NCI-H526 (cell line): Measurements from ENCODE around the gene TCF7L2.

Experiments
- DNase-seq, 2 experiments: peaks; one replicate each; lab custom pipeline; 2025; lab: John Stamatoyannopoulos, UW

Gene TCF7L2

GRCh38 chr10:113000442-113000841 is 50.4 kb downstream of the TCF7L2 start:
- no peak for DNase-seq

- DNase-seq: no peak
These were observed 51.0 kb downstream of the TCF7L2 start for GRCh38 chr10:113000876-113001598.

- no peak for DNase-seq
These were observed 51.8 kb downstream of the TCF7L2 start for GRCh38 chr10:113001599-113002448.

DNA sequence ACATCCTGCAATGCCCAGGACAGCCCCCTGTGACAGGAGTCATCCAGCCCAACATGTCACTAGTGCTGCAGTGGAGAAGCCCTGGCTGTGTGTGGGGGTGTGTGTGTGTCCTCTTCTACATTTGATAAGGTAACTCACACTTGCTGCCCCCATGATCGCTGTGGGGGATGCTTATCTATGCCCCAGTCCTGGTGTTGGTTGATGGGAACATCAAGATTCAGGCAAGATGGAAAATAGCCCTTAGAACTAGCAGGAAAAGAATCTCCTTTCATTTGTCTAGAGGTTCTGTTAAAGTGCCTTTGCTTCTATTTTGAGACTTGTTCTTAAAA is 52.4 kb downstream of the TCF7L2 start:
- no peak for DNase-seq

GRCh38 chr10:113003052-113003451 is 53.0 kb downstream of the TCF7L2 start:
- peak; percentile 27 to 50 for DNase-seq

- no peak for DNase-seq
These were observed 54.1 kb downstream of the TCF7L2 start for GRCh38 chr10:113004069-113004618.

DNA sequence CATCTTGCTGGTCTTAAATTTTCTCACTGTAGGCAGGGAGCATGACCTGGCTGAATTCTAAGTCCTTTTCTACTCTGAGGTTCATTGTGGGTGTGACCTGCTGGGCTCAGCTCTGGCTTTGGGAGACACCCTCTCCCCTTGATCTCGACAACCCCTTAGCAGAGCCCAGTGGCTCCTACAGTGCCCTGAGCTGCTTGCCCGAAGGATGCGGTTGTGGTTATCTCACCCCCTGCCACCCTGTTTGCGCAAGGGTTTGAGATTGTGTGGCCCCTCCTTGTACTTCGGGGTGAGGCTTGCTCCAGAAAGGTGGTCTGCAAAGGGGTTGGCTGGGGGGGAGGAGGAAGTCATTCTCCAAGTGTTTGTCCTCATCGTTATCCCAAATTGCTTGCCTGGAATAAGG is 55.3 kb downstream of the TCF7L2 start:
- DNase-seq: no peak

DNA sequence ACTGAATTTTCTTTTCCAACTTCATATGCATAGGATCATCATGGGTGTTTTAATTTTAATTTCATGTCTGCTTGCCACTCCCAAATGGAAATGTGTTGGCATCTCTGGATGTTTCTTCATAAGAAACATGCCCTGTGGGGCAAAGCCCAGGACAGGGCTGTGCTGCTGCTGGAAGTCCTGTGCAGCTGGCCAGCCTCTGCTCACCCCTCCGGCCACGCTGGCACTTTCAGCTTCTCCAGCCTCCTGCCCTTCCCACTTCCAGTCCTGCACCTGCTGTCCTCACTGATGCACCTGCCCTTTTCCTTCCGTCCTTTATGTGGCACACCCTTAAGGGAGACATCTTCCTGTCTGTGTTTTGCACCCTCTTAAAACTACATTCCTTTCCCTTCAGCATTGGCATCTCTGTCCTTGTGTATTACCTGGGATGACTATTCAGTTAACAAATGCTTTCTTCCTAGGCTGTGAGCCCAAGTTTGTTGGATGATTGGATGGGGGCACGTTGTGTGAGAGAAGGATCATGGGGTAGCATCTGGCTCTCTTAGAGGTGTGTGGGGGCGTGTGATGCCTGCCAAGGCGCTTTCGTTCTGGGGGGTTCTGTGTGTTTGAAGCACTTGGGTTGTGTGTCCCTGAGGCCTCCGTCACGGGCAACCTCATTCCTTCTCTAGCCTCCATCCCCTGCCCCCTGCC is 56.8 kb downstream of the TCF7L2 start:
- DNase-seq: no peak

DNA sequence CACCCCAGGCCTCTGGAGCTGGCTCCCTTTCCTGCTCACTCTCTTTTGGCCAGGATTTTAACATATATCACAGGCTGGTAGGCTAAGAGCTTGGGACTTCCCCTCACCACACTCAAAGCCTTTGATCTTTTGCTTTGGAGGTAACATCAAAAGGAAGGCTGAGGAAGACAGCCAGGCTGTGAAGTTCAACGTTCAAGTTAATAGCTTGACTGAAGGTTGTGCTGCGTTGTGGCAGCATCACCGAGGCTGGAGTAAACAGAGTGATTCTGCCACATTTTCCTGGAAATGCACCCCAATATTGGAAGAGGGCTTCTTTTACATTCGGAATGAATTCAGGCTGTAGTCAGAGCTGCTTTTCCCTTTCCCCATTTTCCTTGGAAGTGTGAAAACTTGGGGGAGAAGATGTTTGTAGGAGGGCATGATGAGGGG is 57.3 kb downstream of the TCF7L2 start:
- DNase-seq: no peak

- no peak for DNase-seq
These were observed 57.8 kb downstream of the TCF7L2 start for GRCh38 chr10:113007821-113008220.

GRCh38 chr10:113011592-113012374 is 61.7 kb downstream of the TCF7L2 start:
- DNase-seq: no peak

DNA sequence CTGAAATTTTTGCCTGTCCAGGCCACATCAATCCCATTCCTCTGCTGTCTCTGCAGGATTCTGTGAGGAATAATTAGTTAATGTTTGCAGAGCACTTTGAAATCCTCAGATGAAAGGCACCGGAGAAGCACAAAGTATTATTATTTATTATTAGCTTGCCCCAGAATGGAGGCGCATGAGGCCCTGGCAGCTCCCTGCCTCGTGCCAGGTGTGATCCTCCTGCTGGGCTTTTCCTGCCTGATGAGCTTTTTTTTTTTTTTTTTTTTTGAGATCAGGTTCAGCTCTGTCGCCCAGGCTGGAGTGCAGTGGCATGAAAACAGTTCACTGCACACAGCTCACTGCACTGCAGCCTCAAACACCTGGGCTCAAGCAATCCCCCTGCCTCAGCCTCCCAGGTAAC is 65.2 kb downstream of the TCF7L2 start:
- no peak for DNase-seq

GRCh38 chr10:113017376-113017775 is 67.3 kb downstream of the TCF7L2 start:
- no peak for DNase-seq

GRCh38 chr10:113018034-113018433 is 68.0 kb downstream of the TCF7L2 start:
- no peak for DNase-seq

GRCh38 chr10:113019096-113019495 is 69.0 kb downstream of the TCF7L2 start:
- DNase-seq: no peak

DNA sequence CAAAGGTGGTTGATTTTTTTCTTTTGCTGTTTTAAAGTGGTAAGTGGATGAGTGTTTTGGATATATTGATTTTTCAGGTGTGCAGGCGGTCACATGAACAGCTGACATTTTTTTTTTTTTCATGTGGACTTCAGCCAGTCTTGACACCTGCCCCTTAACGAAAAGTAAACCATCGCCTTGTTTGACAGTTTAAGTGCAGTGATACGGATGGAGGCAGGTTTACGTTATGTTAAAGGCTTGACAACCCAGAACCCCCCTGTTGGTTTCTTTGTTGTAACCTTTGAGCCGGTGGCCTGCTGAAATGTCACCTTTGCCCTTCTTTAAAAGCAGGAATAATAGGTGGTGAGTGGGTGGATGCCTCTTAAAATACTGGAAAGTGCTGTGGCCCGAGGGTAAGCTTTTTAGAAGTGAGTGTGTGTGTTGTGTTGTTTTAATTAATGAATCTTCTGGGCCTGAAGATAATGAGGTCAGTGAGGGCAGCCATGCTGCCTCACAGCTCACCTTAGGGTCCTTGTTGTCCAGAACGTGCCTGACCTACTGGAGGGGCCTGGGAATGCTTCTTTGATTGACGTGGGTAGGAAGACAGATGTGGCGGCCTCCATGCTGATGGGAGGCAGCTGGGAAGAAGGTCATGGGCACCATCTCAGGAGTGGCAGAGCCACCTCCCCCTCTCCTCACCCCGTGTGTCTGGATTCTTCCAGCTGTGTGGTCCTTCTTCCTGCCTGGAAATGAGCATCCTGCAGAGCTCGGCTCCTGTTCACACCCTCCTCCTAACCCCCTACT is 69.8 kb downstream of the TCF7L2 start:
- DNase-seq: peak in 1 of 2 experiments; percentile 8

- DNase-seq: no peak
These were observed 70.4 kb downstream of the TCF7L2 start for GRCh38 chr10:113020475-113020753.

DNA sequence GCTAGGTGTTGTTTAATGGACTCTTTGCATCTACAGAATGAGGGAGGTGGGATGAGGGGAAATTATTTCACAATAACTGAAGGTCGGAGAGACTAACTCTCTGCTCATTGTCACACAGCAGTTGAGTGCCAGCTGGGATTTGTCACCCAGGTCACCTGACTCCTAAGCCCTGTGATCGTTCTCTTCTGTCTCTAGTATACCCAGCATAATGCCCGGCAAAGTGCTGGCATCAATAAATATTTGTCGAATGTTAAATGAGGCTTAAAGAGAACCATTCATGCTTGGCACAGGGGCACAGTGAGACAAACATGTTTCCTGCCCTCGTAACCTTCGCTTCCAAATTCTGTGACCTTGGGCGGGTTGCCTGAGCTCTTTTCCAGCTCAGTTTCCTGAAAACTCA is 70.8 kb downstream of the TCF7L2 start:
- no peak for DNase-seq

DNA sequence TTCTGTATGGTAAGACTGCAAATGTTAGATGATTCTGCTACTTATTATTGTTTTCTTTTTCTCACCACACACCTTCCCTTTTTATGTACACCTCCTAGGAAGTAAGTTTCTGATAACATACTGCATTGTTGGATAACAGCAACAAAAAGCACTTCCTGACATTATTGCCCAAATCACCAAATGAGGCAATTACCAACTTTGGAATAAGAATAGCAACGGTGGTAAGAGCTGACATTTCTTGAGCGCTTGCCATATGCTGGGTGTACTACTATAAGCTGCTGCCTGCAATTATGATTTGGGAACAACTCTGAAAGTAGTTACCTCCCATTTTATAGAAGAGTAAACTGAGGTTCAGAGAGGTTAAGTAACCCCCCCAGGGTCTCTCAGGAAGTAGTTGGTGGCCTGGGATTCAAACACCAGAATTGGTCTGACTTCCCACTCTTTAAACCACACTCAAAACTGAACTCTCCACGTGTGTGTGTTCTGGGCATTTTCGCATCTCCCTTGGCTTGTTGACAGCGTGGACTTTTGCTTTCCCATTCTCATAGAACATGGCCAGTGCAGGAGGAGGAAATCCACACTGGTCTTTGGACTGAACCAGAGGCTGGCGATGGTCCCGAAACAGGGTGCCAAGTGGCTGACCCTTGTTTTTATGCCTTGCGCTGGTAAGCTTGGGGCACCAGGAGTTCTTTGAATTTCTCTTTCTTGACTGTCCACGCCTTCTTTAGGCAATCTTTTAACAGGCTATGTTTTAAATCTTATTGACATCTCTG is 71.4 kb downstream of the TCF7L2 start:
- DNase-seq: no peak

DNA sequence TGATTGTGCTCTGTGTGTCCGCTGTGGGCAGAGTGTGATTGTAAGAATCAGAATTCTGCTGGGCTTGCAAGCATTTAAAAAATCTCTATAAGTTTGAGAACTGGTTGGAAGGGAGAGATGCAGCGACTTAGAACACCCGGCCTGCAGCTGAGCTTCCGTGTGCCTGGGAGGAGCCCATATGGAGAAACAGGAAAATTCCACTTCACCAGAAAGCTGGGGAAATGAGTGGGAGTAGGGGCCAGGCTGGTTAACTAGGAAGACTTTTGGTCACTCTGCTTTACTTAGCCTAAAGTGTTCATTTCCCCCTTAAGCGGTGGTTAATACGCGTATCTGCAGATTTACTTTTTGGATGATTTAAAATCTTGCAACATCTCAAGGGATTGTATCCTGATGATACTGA is 72.2 kb downstream of the TCF7L2 start:
- DNase-seq: no peak
